Measurements from ENCODE around the gene SPO11.
A peak's percentile ranks its signal among the peaks of the same experiment; 100 is the strongest.
"Not testable (repeated sequence)": the region's sequence is repeated elsewhere in the genome, so short reads cannot be mapped to it uniquely, and the experiment has no call there.

Gene SPO11

DNA sequence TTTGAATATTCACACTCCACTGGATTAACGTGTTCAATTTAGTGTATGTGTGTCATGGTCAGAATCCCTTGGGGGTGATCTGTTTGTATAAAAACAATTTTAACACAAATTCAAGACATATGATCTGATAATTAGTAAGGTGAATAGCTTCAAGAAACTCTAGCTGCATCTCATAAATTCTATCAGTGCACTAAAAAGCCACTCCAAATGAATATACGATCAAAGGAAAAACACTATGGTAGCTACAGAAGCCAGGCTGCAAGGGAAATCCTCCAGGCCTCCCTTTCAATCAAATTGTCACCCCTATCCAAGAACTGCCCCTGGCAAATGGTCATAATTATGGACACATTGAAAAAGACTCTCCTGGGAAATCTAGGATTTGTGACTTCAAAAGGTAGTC lies 12.1 kb downstream of the SPO11 start:
- DNase-seq (ENCODE audit: low spot score) = no peak

GRCh38 chr20:57342829-57343228 lies 13.2 kb downstream of the SPO11 start:
- DNase-seq (ENCODE audit: low spot score) = no peak

DNA sequence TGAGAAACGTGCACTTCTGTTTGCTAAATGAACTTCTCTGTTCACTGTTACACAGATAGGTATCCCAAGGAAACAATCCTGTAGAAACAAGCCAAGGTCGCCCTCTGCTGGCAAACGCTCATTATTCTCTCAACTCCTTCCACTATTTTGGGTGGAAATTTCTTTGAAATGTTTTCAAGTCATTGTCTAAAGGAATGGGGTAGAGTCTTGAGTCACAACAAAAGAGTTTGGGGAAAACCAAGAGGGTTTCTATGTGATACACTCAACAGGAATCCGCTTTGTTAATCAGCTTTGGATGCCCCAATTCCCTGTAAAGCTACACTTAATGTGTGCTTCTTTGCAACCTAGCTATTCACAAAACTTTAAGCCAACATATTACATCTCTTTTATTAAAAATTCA lies 16.9 kb downstream of the SPO11 start:
- peak; percentile 50 for DNase-seq (ENCODE audit: low spot score)

DNA sequence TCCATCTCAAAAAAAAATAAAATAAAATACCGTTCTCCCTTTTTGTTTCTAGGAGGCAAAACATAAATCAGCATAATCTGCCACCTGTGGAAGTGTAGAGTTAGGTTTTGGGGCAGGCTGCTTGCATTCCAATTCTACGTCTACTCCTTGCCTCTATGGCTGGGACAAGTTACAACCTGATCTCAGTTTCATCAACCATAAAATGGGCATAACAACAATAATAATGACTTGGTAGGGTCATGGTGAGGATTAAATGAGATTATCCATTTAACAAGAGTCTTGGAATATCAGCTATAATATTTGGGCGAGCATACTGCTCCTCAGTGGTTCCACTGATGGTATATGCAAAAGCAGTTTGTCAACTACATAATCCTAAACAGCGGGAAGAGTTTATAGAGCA lies 17.8 kb downstream of the SPO11 start:
- no peak for DNase-seq (ENCODE audit: low spot score)

GRCh38 chr20:57348200-57348921 lies 18.8 kb downstream of the SPO11 start:
- DNase-seq (ENCODE audit: low spot score) = not testable (repeated sequence)

GRCh38 chr20:57348922-57349574 lies 19.4 kb downstream of the SPO11 start:
- DNase-seq (ENCODE audit: low spot score) = not testable (repeated sequence)

DNA sequence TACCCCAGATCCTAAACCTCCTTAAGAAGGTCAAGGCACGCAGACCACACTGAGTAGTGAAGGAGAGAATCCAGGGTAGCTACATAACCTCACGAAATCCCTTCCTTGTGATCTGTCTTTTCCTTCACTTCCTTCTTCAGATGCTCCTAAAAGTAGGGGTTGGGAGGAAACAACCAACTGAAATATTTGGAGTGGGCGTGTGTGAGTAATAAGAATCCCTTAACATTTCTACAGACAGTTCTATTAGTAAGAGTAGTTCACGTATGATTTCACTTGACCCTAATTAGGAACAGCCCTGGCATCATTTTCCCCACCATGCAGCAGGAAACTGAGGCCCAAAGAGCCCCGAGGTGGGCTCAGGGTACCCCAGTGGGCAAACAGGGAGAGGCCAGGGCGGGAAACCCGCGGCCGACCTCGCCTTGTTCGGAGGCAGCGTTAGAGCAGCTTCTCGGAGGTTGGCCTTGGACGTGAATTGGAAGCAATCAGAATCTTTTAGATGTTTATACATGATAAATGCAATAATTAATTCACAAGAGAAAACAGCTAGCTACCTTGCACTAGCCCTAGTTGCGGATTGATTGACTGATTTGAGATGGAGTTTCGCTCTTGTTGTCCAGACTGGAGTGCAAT lies 20.6 kb downstream of the SPO11 start:
- no peak for DNase-seq (ENCODE audit: low spot score)

- not testable (repeated sequence) for DNase-seq (ENCODE audit: low spot score)
These were observed 21.1 kb downstream of the SPO11 start for GRCh38 chr20:57350726-57351041.

DNA sequence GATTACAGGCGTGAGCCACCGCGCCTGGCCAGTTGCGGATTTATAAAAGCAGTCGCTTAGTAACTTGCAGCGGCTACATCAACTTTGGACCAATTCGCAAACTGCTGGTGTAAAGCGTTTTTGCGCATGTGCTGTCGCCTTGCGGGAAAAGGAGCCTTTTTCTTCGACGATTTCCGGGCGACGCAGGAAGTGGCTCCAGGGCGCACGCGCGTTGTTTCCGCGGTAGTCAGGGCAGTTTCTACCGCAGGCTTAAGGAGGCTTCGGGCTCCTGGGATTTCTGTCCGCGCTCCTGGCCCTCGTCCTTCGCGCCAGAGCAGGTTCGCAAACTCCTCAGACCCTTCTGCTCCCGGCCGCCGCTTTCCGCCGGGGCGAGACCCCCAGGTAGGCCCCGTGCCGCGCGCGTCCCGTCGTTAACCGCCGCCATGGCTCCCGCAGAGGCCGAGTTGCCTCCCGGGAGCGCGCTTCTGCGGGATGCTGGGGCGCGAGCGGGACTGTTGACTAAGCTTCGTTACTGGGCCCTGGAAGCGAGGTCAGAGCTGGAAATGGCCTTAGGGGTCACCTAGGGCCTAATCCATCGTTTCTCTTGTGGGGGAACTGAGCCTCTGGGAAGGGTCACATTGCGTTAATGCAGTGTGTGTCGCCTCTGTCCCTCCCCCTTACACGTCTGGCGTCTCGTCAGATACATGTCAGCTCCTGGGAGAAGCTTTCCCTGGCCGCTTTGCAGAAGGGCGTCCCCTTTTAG lies 21.6 kb downstream of the SPO11 start, which contains the start of gene RAE1:
Gene RAE1 (plus strand): TSS at position 214 of the 742 bp plus-strand sequence. CDS start 2,784 bp downstream, outside the sequence.
- peak; percentile 91 for DNase-seq (ENCODE audit: low spot score)

DNA sequence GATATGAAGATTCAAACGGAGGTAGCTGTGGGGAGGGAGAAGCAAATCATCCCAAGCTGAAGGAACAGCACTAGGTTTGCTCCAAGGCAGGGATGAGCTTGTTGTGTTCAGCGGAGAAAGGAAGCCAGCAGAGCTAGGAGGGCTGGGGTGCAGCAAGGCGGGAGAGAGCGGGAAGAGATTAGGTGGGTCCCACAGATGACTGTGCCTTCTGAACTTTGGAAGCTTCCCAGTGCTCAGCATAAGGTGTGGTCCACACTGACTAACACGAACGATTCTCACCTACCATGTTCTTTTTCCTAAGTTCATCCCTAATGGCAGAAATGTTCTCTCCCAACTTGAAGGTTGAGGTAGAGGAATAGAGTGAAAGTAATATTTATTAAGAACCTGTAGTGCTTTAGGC lies 22.7 kb downstream of the SPO11 start:
- DNase-seq (ENCODE audit: low spot score) = no peak

DNA sequence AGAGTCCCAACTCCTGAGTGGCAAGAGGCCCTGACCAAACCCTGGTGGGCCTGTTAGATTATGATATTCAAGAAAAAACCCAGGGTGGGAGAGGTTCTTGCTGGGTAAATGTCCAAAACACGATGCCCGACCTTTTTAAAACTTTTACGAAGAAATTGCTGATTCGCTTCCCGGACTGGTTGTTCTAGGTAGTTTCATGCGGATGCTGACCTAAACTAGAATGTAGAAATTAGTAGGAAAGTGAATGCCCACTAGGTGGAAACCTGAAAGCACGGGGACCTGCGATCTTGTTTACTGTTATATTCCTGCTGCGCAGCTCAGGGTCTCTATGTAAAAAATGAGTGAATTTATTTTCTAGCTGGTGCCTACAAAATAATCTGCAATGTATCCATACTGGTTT lies 23.7 kb downstream of the SPO11 start:
- no peak for DNase-seq (ENCODE audit: low spot score)

DNA sequence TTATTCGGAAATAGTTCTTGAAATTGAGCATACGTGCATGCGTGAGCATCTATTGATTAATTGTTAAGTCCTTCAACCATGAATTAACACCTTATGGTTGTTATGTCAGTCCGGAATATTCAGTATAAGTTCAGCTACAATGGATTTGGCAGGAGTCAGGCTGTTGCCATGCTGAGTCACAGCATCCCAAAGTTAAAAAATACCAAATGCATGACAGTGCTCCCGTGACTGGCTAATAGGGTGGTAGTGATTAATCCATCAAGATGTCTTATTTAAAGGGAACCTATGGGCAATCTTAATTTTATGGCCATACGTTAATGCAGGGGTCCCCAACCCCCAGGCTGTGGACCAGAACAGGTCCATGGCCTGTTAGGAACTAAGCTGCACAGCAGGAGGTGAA lies 31.9 kb downstream of the SPO11 start:
- no peak for DNase-seq (ENCODE audit: low spot score)

DNA sequence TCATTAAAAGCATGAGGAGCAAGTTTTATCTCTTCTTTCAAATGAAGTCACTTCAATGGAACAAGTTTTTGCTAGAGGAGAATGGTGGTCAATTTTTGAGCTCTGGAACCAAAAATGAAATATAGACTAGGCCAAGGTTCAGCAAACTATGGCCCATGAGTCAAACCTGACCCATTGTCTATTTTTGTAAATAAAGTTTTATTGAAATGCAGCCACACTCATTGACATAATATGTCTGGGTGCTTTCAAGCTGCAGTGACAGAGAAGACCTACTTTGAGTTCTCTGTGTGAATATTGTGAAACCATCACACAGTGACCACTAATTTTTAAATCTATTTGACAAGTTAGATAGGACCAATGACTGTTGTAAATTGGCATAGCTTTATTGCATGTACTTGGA lies 34.8 kb downstream of the SPO11 start:
- no peak for DNase-seq (ENCODE audit: low spot score)

DNA sequence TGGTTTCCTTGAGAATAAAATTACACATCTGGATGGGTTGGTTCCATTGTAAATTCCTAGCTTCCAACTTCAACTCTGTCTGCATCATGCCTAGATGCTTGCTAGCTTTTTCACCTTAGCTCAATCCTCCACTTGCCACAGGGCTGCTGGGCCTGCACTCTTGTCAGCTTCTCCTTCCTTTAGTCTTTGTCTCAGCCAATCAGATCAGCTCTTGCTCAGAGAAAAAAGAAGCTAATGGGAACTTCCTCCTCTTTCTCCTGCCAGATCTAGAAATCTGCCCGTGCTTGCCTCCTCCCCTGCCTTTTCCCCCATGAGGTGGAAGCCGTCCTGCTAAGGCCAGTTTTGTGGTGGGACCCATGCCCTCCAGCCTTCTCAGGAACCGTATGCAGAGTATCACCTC lies 40.0 kb downstream of the SPO11 start:
- no peak for DNase-seq (ENCODE audit: low spot score)

DNA sequence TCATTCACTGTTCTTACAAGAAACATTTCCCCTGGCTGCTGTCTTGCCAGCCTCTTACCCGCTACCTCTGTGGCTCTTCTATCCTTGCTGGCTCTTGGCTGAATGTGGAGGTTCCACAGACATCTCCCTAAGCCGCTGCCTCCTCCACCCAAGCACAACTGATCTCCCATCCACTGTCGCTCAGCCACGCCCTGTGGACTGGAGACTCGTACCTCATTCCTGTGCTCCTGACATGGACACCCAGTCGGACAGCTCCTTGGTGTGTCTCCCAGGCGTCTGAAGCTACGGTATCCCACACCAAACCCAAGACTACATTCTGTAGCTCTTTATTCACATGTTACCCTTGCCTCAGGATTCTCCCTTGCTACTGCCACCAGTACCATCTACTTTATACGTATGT lies 40.7 kb downstream of the SPO11 start:
- DNase-seq (ENCODE audit: low spot score) = no peak

DNA sequence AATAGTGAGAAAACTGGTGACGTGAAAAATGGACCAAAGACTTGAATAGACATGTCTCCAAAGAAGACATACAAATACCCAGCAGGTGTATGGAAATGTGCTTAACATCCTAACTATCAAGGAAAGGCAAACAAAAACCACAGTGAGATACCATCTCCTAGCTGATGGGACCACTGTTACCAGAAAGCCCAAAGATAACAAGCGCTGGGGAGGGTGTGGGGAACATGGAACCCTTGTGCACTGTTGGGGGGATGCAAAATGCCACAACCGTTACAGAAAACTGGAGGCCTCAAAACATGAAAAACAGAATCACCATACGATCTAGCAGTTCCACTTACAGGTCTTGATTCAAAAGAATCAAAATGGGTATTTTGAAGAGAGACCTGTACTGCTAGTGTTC lies 41.8 kb downstream of the SPO11 start:
- DNase-seq (ENCODE audit: low spot score) = no peak

- no peak for DNase-seq (ENCODE audit: low spot score)
These were observed 42.6 kb downstream of the SPO11 start for GRCh38 chr20:57372157-57372556.

- no peak for DNase-seq (ENCODE audit: low spot score)
These were observed 43.2 kb downstream of the SPO11 start for GRCh38 chr20:57372581-57373350.

- no peak for DNase-seq (ENCODE audit: low spot score)
These were observed 44.8 kb downstream of the SPO11 start for GRCh38 chr20:57374343-57374930.

DNA sequence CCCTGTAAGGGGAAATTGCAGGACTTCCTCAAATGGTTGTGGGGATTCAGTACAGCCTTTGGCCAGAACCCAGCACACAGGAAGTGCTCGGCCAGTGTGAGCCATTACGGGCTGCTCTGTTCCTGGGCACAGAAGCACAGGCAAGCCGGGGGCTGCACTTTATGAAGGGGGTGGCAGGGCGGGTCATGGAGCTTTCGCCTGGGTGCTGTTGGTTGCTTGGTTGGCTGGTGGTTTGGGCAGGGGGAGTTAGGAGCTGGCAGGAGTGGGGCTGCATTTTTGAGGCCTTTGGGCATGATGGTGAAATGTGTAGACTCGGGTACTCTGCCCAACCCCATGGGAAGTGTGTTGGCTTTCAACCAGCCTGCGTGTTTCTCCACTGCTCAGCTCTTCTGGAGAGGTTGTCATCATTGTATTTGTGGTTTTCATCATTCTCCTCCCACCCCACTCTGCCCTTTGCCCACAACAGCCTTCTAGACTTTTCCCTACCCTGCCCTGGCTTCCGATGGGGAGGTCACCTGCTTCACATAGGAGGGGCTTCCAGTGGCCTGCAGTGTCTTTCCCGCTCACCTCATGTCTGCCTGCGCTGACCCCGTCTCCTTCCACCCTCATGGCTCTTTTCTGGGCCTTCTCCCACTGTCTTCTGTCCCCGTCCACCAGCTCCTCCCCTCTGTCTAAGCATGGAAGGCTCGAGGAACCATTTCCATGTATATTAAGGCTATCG lies 45.5 kb downstream of the SPO11 start:
- DNase-seq (ENCODE audit: low spot score) = no peak

- no peak for DNase-seq (ENCODE audit: low spot score)
These were observed 46.1 kb downstream of the SPO11 start for GRCh38 chr20:57375652-57376230.
